GM21786 (cell line): ENCODE results near the gene CIAO3.
A peak's percentile ranks its signal among the peaks of the same experiment; 100 is the strongest.
"Not testable (repeated sequence)": the region's sequence is repeated elsewhere in the genome, so short reads cannot be mapped to it uniquely, and the experiment has no call there.

Source experiments
- ATAC-seq: cut with Tn5 transposase; IDR thresholded peaks from one replicate; pipeline ENCODE4 v1.9.1; 2021; ENCODE audit not compliant: unreplicated experiment

CIAO3 gene

GRCh38 chr16:725041-725376 is 15.8 kb downstream of the CIAO3 start:
- no peak for ATAC-seq

DNA sequence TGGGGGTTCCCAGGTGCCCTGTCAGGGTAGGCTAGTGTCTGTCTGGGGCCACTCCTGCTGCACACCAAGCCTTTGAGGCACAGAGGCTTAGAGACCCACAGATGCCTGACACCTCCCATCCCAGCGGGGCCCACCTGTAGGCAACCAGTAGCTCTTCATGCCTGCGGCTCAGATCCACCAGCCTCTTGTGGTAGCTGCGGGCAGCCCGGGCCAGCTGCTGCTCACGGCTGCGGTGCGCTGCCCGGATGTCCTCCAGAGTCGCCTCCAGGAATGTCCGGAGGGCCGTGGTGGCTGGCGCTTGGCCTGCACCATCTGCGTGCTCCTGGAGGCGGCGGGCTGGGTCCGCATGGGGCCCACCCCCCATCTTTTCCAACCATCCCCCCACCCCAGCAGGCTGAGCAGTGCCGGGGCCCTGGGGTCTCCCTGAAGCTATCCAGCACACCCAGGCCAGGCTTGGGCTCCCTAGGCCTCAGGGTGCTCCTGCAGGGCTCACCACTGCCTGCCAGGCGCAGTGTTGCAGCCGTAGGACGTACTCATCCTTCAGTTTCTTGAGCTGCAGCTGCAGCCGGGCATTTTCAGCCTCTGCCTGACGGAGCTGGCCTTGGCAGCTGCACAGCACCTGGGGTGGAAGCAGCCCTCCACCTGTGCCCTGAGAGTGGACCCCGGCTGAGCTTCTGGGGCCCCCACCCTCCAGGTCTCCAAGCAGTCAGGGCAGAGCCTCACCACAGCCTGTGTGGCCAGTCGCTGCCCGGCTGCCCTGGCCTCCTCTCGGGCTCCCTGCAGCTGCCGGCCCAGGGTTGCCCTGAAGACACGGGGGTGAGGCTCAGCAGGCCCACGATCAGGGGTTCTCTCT is 16.4 kb downstream of the CIAO3 start:
- ATAC-seq: no peak

DNA sequence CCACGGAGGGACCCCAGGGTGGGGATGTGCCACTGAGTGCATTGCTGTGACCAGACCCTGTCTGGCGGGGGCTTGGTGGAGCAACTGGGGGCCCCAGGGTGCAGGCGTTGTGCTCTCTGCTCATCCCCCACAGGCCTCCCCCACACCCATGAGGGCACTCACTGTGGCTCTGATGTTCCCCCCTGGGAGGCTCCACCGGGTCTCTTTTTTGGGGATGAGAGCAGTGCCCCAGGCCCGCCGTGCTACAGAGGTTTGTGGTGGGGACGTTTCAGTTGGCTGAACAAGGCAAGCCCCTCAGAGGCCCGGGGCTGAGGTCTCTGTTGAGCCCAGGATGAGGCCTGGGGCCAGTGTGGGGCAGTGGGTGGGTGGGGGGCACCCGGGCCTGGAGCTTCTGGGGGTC is 17.1 kb downstream of the CIAO3 start:
- no peak for ATAC-seq

DNA sequence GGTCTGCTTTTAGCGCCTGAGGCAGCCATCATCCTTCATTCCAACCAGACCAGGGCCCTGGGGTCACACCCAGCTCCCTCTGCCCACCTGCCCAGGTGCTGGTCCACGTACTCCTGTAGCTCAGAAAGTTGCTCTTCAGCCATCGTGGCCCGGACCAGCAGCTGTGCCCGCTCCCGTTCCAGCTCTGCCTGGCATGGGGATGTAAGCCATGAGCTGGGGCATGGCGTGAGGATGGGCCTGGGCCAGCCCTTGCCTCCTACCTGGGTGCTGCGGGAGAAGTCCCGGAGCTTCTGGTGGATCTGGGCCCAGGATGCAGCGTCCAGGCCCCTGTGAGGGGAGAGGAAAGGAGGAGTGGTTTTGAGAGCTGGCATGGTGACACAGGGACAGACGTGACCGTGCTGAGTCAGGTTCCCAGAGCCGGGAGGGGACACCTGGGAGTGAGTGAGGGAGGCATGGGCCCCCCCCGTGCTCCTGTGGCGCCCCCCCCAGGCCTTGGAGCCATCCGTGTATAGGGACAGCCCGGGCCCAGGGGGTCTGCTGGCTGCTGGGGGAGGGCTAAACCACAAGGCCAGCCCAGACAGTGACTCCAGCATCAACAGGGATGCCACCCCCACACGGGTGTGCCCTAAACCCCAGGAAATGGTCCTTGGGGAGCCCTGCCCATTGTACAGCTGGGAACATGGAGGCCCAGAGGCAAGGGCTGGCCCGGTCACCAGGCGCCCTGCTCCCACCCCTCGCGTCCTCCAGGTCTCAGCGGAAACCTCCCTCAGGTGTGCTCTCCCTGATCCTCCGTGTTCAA is 17.8 kb downstream of the CIAO3 start:
- ATAC-seq: no peak

DNA sequence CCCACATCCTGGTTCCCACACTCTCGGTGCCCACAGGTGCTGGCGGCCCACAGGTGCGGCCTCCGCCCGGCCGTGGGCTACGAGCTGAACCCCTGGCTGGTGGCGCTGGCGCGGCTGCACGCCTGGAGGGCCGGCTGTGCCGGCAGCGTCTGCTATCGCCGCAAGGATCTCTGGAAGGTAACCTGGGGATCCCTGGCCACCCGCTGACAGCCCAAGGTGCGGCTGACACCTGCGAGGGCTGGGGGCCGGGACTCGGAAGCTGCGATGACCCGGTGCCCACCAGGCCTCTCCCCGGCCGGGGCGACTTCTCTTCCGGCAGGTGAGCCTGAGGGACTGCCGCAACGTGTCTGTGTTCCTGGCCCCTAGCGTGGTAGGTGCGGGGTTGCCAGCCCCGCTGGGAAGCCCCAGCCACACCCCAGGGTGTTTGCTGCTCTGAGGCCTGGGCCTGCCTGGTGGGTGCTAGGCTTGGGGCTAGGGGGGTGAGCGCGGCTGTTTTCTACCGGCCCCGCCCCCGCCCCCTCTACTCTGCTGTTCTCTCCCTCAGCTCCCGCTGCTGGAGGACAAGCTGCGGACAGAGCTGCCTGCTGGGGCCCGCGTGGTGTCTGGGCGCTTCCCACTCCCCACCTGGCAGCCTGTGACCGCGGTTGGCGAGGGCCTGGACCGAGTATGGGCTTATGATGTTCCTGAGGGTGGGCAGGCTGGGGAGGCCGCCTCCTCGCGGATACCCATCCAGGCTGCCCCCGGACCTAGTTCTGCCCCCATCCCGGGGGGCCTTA is 18.8 kb downstream of the CIAO3 start:
- no peak for ATAC-seq

- ATAC-seq: peak; percentile 66
These were observed 19.6 kb downstream of the CIAO3 start, which contains the start of gene ANTKMT for GRCh38 chr16:720990-721764. Gene ANTKMT, plus strand, starts transcription at chr16:721146. Its CDS starts 129 bp downstream, at chr16:721275.

GRCh38 chr16:720447-720989 is 20.3 kb downstream of the CIAO3 start:
- no peak for ATAC-seq

DNA sequence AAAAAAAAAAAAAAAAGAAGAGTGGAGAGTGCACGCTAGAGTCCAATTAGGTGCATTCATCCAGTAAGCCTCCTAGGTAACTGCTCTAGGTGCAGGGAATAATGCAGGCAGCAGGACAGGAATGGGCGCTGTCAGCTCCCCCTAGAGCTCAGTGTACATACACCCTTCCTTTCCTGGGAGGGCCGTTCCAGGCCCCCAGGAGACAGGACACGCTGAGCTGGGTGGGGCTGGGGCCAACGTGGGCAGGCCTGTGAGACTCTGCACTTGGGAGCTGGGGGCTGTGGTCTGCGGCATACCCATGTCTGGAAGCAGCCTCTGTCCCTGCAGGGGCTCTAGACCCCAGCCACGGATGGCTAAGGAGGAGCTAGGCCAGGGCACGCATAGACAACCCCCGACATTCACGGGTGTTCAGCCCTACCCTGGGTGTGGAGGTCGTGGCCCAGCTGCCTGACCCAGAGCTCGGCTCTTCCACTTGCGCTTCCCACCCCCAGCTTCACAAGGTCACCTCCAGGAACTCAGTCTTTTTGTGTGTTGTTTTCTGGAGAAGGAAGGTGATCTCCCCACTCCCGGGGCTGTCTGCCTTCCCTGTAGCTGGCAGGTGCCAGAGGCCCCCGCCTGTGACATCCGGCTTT is 20.9 kb downstream of the CIAO3 start:
- no peak for ATAC-seq

DNA sequence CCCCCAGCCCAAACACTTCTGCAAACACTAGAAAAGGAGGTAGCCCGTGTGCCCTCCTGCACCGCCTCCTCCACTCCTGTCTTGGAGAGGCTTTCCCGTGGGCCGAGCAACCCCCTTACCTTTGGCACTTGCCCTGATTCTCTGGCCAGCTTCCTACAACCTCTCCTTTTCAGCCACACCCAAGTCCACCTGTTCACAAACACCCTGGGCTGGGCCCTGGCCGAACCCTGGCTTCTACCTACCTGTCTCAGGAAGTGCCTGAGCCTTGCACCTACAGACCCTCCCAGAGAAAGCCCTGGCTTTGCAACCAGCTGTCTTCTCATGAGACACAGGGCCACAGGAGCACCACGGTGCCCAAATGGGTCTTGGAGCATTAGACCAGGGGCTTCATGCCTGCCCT is 21.9 kb downstream of the CIAO3 start:
- ATAC-seq: no peak

- no peak for ATAC-seq
These were observed 22.4 kb downstream of the CIAO3 start for GRCh38 chr16:718389-718788.

DNA sequence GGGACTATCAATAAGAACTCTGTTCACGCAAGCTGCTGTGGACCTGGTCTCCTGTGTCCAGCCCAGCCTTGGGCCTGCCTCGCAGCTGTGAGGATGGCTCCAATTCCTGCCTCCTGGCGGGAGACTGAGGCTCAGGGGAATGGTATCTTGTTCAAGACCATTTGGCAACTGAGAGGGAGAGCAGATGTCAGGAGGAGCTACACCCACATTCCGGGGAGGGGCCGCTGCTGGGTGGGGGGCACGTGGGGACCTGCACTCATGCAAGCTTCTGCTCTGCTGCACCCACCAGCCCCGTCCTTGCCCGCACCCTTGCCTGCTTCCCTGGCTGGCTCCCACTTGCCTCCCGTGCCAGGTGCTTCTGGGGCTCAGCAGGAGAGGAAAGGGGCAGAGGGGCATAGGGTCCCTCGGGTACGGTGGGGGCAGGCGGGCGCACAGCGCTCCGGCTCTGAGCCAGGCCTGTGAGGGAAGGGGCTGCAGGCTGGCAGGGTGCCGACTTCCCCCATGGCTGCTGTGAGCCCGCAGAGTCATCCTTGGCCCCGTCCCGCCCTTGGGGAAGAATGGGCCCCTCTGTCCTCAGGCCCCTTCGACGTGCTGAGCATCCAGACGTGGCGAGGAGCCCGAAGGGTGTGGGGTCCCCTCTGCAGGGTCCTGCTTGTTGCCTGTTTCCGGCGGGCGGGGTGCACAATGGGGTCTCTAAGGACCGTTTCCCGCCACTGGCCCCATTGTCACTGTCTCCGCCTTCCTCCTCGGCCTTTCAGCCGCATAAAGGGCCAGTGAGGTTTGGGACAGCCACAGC is 23.1 kb downstream of the CIAO3 start:
- no peak for ATAC-seq

DNA sequence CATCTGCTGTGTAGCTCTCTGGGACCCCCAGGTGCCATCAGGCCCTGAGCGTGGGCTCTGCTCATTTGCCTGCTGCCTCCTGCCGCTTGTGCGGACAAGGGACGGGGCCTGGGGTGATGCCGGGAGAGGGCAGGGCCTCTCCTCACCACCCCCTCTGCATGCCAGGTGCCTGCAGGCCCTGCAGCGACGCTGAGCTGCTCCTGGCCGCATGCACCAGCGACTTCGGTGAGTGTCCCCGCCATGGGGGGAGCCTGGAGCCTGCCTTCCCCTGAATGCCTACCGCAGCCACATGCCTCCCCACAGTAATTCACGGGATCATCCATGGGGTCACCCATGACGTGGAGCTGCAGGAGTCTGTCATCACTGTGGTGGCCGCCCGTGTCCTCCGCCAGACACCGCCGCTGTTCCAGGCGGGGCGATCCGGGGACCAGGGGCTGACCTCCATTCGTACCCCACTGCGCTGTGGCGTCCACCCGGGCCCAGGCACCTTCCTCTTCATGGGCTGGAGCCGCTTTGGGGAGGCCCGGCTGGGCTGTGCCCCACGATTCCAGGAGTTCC is 23.9 kb downstream of the CIAO3 start:
- ATAC-seq: no peak

DNA sequence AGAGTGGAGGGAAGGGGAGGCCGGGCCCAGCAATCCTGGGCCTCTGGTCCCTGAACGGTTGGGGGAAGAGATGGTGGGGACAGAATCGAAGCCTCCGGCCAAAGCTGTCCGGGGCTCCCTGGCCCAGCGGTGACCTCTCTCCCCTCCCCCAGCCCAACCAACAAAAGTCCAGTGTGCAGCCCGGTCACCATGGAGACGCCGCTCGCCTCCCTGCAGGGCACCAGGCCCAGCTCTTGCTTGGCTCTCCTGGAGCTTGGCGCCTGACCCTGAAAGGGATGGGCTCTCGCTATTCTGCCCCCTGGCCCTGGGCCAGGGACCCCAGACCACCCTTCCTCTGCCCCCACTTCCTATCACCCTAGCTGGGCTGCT is 24.6 kb downstream of the CIAO3 start:
- ATAC-seq: no peak

GRCh38 chr16:715477-716199 is 25.2 kb downstream of the CIAO3 start:
- ATAC-seq: no peak

DNA sequence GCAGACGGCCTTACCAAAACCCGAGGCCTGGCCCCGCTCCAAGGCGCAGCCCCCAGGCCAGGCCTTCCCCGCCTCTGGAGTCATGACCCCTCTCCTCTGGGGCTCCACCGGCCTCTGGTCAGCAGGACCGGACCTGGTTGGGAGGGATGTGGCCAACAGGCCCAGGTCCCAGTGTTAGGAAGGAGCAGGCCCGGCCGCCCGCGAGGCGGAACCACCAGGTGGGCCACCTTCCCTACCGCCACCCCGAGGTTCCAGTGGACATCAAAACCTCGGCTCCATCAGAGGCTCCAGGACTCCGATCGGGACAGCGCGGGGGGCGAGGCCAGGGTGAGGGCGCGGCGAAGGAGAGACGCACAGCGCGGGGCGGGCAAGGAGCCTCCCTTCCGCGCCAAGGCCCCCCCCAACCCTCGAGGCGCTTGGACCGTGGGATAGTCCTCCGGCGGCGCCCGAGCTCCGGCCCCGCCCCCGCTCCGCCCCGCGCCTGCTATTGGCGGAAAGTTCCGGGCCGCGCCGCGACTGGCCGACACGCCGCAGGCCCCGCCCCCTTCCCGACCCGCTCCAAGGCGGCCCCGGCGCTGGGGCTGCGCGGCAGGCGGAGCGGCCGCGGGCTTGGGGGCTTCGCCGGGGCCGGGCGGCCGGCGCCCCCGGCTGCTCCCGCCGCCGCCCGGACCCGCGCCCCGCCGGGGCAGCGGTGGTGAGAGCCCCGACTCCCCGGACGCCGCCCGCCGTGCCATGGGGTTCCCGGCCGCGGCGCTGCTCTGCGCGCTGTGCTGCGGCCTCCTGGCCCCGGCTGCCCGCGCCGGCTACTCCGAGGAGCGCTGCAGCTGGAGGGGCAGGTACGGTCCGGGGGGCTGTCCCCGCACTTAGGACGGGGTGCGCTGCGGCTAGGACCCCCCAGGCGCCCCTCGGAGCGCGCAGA is 26.0 kb downstream of the CIAO3 start, which contains the start of gene METRN:
METRN (plus strand) TSS at position 561 of the 919 bp plus-strand sequence; CDS start at position 733, 172 bp downstream.
- ATAC-seq: peak; percentile 67

- ATAC-seq: no peak
These were observed 26.7 kb downstream of the CIAO3 start for GRCh38 chr16:714079-714478.

DNA sequence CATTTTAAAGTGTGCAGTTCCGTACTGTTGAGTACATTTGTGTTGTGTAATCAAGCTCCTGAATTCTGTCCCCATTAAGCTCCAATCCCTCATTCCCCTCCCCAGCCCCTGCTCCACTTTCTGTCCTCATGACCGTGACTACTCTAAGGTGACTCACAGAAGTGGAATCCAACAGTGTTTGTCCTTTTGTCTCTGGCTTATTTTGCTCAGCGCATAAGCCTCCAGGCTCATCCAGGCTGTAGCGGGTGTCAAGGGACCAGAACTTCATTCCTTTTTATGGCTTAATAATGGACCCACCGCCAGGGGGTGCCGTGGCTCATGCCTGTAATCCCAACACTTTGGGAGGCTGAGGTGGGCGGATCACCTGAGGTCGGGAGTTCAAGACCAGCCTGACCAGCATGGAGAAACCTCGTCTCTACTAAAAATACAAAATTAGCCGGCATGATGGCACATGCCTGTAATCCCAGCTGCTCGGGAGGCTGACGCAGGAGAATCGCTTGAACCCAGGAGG is 28.0 kb downstream of the CIAO3 start:
- not testable (repeated sequence) for ATAC-seq
